SJSA1 (cell line): Measurements from ENCODE around the gene USH2A. TPM values are rescaled to one million over a fixed set of nuclear protein-coding genes. Genes with fewer than 3 reads are reported as not detected.

Experiments
- DNase-seq, 2 experiments: peaks; one replicate each; pipeline ENCODE4 v3.0.0-alpha.2; 2015 to 2020; ENCODE audit warnings: low spot score in 2 of 2, low read depth in 1 of 2
- H3K27ac ChIP-seq: fragments of 250-450 bp; sonication (Bioruptor Pico); 2 replicates; pipeline ENCODE4 v1.5.1; 2020; ENCODE audit warnings: mild to moderate bottlenecking, moderate library complexity
- H3K27me3 ChIP-seq: fragments of 250-450 bp; sonication (Bioruptor Pico); replicated peaks from 2 replicates; pipeline ENCODE4 v1.5.1; 2020; ENCODE audit warnings: mild to moderate bottlenecking, moderate library complexity
- H3K36me3 ChIP-seq: fragments of 250-450 bp; sonication (Bioruptor Pico); 2 replicates; pipeline ENCODE4 v1.5.1; 2020; ENCODE audit warnings: mild to moderate bottlenecking
- H3K4me1 ChIP-seq: fragments of 250-450 bp; sonication (Bioruptor Pico); replicated peaks from 2 replicates; pipeline ENCODE4 v1.6.1; 2021; ENCODE audit warnings: mild to moderate bottlenecking
- H3K4me3 ChIP-seq: fragments of 250-450 bp; sonication (Bioruptor Pico); 2 replicates; pipeline ENCODE4 v1.5.1; 2020; ENCODE audit warnings: mild to moderate bottlenecking
- H3K9me3 ChIP-seq: fragments of 250-450 bp; sonication (Bioruptor Pico); replicated peaks from 2 replicates; pipeline ENCODE4 v1.5.1; 2020; ENCODE audit warnings: mild to moderate bottlenecking
- total RNA-seq: library from RNA; depleted of rRNA; stranded (reverse); fragments of >200 nt; shearing (Covaris generic); gene quantifications from 2 replicates; pipeline ENCODE4 v1.2.3, GENCODE V29; 2014

USH2A gene
- total RNA-seq, 1 experiment from 2014 or later, result not detected

DNA sequence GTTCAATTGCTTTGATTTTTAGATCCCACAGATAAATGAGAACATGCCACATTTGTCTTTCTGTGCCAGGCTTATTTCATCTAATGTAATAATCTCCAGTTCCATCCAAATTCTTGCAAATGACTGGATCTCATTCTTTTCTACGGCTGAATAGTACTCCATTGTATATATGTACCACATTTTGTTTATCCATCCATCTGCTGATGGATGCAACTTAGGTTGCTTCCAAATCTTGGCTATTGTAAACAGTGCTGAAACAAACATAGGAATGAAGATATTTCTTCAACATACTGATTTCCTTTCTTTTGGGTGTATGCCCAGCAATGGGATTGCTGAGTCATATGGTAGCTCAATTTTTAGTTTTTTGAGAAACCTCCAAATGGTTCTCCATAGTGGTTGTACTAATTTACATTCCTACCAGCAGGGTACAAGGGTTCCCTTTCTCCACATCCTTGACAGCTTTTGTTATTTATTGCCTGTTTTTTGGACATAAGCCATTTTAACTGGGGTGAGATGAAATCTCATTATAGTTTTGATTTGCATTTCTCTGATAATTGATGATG, 511.8 kb downstream of the USH2A start:
- Histone ChIP-seq H3K27ac (no peak overlapping the region), H3K4me1 (no peaks in the 10 kb centered on the region), H3K27me3 (no peaks in the 10 kb centered on the region), H3K4me3 (no peak overlapping the region), H3K36me3 (no peaks in the 10 kb centered on the region), H3K9me3 (no peaks in the 10 kb centered on the region)
- no peak for DNase-seq

DNA sequence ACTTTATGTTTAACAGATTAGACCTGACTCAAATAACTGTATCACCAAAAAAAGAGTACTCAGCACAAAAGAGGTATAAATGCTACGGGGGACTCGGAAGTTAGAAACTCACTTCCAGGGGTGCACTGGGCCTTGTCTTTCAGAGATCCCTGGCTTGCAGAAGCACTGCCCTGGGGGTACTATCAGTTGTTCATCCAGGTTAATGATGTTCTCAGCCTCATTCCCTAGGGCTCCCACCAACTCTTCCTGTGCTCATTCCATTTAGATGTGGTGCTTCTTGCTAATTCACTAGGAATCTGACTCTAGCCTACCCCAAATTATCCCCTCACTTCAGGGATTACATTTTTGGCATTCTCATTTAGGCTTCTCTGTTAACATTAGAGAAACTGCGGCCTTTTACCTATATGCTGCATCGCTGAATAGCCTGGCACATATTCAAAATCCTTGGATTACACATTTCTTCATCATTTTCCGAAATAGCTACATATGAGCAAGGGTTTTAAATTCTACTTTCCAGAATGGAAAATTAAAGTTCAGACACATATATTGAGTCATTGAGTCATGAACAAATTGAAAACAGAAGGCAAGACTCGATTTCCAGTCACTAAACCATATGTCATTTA, 517.6 kb downstream of the USH2A start:
- Histone ChIP-seq H3K27ac (no peak overlapping the region), H3K27me3 (0 out of 2 replicates have a peak, but pooled peaks cover 3% of the 10 kb centered on the region), H3K4me3 (no peak overlapping the region), H3K36me3 (no peaks in the 10 kb centered on the region), H3K4me1 (no peaks in the 10 kb centered on the region), H3K9me3 (no peaks in the 10 kb centered on the region)
- no peak for DNase-seq

DNA sequence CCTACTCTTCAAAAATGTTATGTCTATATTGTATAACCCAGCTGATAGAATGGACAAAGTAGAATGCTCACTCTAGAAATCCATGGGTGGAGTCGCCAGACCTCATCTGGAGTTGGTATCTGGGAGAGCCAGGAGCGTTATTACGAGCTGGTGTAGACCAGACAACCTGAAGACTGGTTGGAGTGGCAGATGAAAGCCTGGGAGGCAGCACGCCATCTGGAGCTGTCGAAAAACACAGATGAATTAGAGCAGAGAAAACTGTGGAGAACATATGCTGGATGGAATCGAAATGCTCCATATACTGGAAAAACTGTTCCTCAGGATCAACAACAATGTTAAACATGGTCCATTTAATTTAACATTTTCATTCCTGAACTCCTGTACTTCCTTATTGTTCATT, 522.6 kb downstream of the USH2A start:
- no peaks in the 10 kb centered on the region for H3K36me3 ChIP-seq
- H3K4me1 ChIP-seq, result no peaks in the 10 kb centered on the region
- no peak for DNase-seq
- no peak overlapping the region for H3K27ac ChIP-seq
- H3K4me3 ChIP-seq, result no peak overlapping the region
- H3K9me3 ChIP-seq, result no peaks in the 10 kb centered on the region
- H3K27me3 ChIP-seq, result 0 out of 2 replicates have a peak, but pooled peaks cover 3% of the 10 kb centered on the region

DNA sequence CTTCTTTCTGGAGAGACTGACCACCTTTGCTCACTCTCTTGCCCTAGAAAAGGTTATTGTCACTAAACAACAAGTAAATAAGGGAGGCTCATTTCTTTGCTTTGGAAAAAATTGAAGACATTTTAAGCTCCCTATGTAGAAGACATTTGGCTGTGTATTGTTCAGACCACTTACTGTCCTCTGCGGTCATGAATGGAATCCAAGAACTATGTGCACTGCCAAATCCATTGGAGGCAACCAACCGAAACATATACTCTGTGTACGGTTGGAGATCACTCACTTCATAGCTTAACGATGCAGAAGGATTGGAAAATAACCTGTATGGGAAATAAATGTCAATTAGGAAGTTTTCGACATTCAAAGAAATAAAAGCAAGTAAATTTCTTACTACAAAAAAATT, 523.3 kb downstream of the USH2A start:
- H3K27ac ChIP-seq, result no peak overlapping the region
- no peak overlapping the region for H3K4me3 ChIP-seq
- 0 out of 2 replicates have a peak, but pooled peaks cover 3% of the 10 kb centered on the region for H3K27me3 ChIP-seq
- no peak for DNase-seq
- H3K36me3 ChIP-seq, result no peaks in the 10 kb centered on the region
- no peaks in the 10 kb centered on the region for H3K4me1 ChIP-seq
- no peaks in the 10 kb centered on the region for H3K9me3 ChIP-seq

DNA sequence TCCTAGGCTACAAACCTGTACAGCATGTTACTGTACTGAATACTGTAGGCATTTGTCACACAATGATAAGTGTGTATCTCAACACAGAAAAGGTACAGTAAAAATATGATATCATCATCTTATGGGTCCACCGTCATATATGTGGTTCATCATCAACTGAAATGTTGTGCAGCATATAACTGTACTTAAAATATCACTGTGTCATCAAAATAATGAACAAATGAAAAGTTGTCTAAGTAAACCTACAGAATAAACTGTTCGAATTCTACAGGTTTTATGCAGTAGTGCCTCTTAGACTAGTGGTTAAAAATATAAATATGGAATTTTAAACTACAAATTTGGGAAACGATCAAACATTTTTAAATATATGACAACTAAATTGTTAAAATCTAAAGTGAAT, 527.4 kb downstream of the USH2A start:
- Histone ChIP-seq H3K9me3 (no peaks in the 10 kb centered on the region), H3K4me1 (no peaks in the 10 kb centered on the region), H3K27ac (no peak overlapping the region), H3K4me3 (no peak overlapping the region), H3K27me3 (no peaks in the 10 kb centered on the region), H3K36me3 (no peaks in the 10 kb centered on the region)
- DNase-seq, result no peak

DNA sequence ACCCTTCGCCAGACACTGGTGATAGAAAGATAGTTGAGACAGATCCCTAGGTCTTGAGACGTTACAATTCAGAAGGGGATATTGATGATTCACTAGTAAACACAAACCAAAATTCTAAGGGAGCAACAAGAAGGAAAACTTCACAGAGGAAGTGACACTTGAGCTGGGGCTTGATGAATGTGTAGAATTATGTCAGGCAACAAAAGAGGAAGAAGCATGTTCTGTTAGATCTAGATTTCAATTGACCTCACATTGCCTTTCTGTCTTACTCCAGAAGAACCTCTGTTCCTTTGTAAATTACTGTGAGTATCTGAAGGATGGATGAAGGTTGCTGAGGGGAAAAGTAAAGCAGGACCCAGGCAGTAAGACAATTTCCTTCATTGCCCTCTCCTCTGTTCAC, 528.0 kb downstream of the USH2A start:
- no peaks in the 10 kb centered on the region for H3K36me3 ChIP-seq
- H3K4me1 ChIP-seq, result no peaks in the 10 kb centered on the region
- no peaks in the 10 kb centered on the region for H3K27me3 ChIP-seq

DNA sequence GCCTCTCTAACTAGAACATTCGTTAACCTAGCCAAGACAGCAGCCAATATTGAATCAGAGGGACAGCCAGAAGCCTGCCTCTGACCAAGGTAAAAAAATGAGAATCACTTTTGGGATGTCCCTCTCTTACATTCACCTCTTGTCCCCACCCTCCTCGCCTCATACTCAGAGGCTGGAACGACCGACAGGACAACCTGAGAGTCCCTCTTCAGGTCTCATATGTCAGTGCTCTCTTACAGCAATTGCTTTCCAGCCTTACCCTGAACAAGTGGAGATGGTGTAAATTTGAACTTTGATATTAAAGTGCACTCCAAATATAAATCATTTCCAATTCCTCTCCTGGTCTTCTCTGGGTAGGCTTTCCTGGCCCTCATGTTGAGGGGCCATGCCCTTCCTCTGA, 528.6 kb downstream of the USH2A start:
- no peaks in the 10 kb centered on the region for H3K27me3 ChIP-seq
- no peak for DNase-seq
- no peaks in the 10 kb centered on the region for H3K36me3 ChIP-seq
- no peak overlapping the region for H3K27ac ChIP-seq
- no peaks in the 10 kb centered on the region for H3K9me3 ChIP-seq
- no peak overlapping the region for H3K4me3 ChIP-seq
- H3K4me1 ChIP-seq, result no peaks in the 10 kb centered on the region

More for the DNA sequence above, 528.0 kb downstream of the USH2A start:
- H3K9me3 ChIP-seq, result no peaks in the 10 kb centered on the region
- H3K4me3 ChIP-seq, result no peak overlapping the region
- no peak overlapping the region for H3K27ac ChIP-seq
- no peak for DNase-seq

DNA sequence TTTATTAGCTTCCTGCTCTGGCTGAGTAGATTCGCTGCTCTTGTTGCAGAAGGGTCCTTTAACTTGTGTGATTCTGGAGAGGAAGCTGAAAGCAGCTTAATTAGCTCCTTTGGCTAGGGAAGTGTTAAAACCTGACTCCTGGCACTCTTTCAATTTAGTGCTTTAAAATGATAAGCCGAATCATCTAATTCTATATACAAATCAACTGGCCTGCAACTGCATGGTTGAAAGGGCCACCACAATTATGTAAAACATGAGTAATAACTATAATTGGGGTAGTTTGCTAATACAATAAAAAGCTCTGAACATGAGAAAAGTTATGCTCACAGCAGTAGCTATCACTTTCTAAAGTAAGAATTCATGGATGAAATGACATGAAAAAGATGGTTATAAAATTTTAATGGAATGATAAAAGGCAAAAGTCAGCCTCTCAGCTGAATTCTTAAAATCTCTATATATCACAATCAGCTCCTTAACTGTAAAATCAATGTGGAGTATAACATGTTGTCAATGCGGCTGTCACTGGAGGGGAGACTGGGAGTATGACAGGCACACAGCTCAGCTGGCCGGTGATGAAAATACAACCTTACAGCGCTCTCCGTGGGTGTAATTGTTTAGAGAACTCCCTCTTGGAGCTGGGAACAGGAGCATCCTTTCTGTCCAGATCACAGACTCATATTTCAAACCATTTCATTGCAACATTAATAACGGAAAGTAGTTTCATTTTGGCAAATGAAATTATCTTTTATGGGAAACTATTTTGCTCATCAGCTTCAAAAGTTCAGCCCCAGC, 531.8 kb downstream of the USH2A start:
- H3K27ac ChIP-seq, result no peak overlapping the region
- no peaks in the 10 kb centered on the region for H3K4me1 ChIP-seq
- H3K36me3 ChIP-seq, result no peaks in the 10 kb centered on the region
- 0 out of 2 replicates have a peak, but pooled peaks cover 4% of the 10 kb centered on the region for H3K27me3 ChIP-seq
- no peaks in the 10 kb centered on the region for H3K9me3 ChIP-seq
- H3K4me3 ChIP-seq, result no peak overlapping the region
- no peak for DNase-seq

DNA sequence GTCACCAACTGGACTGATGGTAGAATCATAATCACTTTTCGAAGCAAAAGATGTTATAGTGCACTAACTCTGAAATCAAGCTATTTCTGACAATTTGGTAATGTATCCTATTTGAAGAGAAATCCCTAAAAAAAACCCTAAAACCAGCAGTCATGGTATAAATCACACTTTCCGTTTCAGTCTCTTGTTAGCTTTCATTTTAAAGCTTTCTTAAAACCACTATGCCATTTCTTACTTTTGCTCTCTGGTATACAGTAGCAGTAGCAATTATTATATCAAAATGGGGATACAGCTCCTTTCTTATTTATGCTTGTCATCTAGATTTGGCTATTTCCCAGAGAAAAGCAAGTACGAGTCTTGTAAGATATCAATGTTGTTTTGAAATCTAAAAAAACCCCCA, 532.8 kb downstream of the USH2A start:
- H3K27me3 ChIP-seq, result 0 out of 2 replicates have a peak, but pooled peaks cover 4% of the 10 kb centered on the region
- no peak for DNase-seq
- H3K9me3 ChIP-seq, result no peaks in the 10 kb centered on the region
- no peaks in the 10 kb centered on the region for H3K4me1 ChIP-seq
- H3K36me3 ChIP-seq, result no peaks in the 10 kb centered on the region
- no peak overlapping the region for H3K4me3 ChIP-seq
- no peak overlapping the region for H3K27ac ChIP-seq

DNA sequence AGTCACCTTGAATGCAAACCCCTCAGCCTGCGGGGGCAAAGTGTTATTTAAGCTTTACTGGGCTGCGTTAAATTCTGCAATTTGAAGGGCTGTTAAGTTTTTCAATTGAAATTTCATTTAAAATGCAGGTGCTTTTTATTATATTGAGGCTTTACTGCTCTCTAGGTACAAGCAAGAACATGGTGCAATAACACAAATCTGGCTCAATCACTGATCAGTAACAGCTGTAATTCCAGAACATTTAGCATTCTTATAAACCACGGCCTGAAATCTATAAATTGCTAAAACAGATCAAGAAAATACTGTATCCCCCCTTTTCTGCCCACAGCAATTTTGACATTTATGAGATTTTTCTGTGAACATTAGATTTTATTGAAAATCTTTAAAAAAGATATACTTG, 533.4 kb downstream of the USH2A start:
- H3K27ac ChIP-seq, result no peak overlapping the region
- no peak overlapping the region for H3K4me3 ChIP-seq
- DNase-seq, result no peak
- no peaks in the 10 kb centered on the region for H3K36me3 ChIP-seq
- no peaks in the 10 kb centered on the region for H3K9me3 ChIP-seq
- no peaks in the 10 kb centered on the region for H3K4me1 ChIP-seq
- 0 out of 2 replicates have a peak, but pooled peaks cover 4% of the 10 kb centered on the region for H3K27me3 ChIP-seq

DNA sequence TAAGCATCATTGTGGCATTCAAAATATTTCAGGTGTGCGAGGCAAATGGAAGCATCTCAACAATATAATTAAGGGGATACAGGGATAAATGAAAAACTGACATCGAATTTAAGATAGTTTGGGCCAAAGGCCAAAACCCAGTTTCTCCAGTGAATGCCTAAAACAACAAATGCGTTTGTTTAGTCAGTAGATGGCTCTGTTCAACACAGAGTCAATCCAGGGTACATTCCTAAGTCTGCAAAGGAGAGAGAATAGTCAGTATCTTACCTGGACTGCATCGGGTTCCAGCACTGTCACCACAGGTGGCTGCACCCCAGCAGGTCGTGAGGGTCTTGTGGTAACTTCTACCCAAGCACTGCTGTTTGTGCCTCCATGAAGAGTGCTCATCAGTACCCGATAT, 535.1 kb downstream of the USH2A start:
- H3K27me3 ChIP-seq, result 0 out of 2 replicates have a peak, but pooled peaks cover 4% of the 10 kb centered on the region
- H3K27ac ChIP-seq, result no peak overlapping the region
- no peaks in the 10 kb centered on the region for H3K4me1 ChIP-seq
- DNase-seq, result no peak
- H3K9me3 ChIP-seq, result no peaks in the 10 kb centered on the region
- no peaks in the 10 kb centered on the region for H3K36me3 ChIP-seq
- H3K4me3 ChIP-seq, result no peak overlapping the region

DNA sequence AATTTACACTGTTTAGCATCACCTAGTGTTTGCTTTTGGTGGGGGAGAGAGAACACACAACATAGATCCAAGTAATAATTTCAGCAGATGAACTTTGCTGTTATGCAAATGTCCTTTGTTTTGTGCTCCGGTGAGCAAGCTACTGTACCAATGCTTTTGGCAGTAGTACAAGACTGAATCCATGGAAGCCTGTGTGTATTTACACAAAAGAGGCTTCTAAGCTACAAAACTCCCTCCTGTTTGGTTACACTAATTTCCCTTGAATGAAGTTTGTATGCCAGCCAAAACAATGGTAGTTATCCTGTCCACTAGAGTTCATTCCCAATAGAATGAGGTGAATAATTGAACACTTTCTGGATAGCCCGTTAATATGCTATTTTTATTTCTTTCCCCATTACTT, 535.6 kb downstream of the USH2A start:
- DNase-seq, result no peak
- 0 out of 2 replicates have a peak, but pooled peaks cover 4% of the 10 kb centered on the region for H3K27me3 ChIP-seq
- H3K9me3 ChIP-seq, result no peaks in the 10 kb centered on the region
- no peaks in the 10 kb centered on the region for H3K4me1 ChIP-seq
- no peak overlapping the region for H3K4me3 ChIP-seq
- no peak overlapping the region for H3K27ac ChIP-seq
- H3K36me3 ChIP-seq, result no peaks in the 10 kb centered on the region

DNA sequence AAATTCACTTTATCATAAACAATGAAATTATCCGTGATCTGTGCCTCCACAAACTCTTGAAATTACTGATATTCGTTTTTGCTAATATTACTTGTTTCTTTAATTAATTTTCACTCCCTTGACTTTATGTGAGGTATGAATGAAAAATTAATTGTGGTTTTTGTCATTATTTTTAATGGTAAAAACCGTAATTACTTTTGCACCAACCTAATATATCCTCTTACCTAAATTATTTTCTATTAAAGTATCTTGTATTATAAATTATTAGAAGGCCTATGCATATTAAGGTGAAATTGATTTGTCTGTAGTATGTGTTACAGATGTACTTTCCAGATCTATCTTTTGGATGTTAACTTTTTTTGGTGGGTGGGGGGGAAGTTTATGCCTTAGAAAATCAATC, 540.2 kb downstream of the USH2A start:
- no peak overlapping the region for H3K4me3 ChIP-seq

DNA sequence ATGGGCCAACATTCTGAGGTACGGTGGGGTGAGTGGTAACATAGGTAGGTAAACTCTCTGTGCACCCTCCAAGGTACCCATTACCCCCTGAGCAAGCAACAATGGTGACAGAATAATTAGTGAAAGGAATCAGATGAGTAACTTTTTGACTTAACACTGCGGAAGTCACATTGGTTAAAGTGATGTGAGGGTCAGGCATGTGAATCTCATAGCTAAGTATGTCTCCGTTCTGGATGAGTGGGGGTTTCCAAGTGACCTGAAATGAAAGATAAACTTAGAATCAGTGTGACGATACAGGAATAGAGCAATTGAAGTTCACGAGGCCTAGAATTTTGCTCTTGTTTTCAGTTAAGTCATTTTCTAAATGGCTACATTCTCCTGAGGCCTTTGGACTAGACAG, 544.4 kb downstream of the USH2A start:
- H3K27me3 ChIP-seq, result no peaks in the 10 kb centered on the region
- H3K9me3 ChIP-seq, result no peaks in the 10 kb centered on the region
- no peaks in the 10 kb centered on the region for H3K36me3 ChIP-seq
- H3K4me3 ChIP-seq, result no peak overlapping the region
- H3K4me1 ChIP-seq, result no peaks in the 10 kb centered on the region
- DNase-seq, result no peak
- no peak overlapping the region for H3K27ac ChIP-seq

More for the DNA sequence above, 540.2 kb downstream of the USH2A start:
- no peak overlapping the region for H3K27ac ChIP-seq
- DNase-seq, result no peak
- H3K9me3 ChIP-seq, result no peaks in the 10 kb centered on the region
- H3K27me3 ChIP-seq, result 0 out of 2 replicates have a peak, but pooled peaks cover 4% of the 10 kb centered on the region
- H3K36me3 ChIP-seq, result no peaks in the 10 kb centered on the region
- H3K4me1 ChIP-seq, result no peaks in the 10 kb centered on the region
